ENCODE data around the gene FGFRL1. TPM values are rescaled to one million over a fixed set of nuclear protein-coding genes. Genes with fewer than 3 reads are reported as not detected.

FGFRL1 gene
- total and polyA plus RNA-seq, 2 experiments from 2014 or later = 28.1 to 34.0 TPM

DNA sequence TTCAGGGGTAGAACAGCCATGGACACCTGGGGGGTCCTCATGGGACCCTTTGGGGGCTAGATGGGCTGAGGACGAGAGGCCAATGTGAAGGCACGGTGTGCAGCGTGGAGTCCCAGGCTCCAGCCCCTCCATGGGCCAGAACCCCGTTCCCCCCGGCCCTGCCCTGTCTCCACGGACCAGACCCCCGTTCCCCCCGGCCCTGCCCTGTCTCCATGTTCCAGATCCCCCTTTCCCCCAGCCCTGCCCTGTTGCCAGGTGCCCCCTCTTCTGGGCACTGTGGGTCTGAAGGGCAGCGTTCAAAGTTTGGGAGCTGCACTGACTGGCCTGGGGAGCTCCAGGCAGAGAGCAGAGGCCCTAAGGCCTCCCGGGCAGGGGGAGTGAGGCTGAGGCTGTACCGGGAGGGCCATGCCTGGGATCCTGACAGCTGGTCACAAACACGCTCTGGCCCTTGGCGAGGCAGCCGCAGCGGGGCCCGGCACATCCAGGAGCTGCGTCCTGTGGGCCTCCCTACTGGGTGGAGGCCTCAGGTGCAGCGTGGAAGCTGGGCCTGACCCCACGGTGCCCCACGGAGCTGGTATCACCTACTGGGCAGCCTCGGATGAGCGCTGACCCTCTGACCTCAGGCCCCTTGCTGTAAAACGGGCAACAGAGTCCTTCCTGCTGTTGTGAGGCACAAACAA is 46.9 kb upstream of the FGFRL1 start:
- WGBS (ENCODE audit: low lambda C conversion rate, missing lambda C conversion rate) = 95% methylated on average over 21 of the region's 23 CpGs
- no peak overlapping the region for H3K4me3 ChIP-seq
- H3K36me3 ChIP-seq (replicated peaks; ENCODE audit: insufficient read depth, low read depth) = no peaks in the 10 kb centered on the region
- DNase-seq (ENCODE audit: low spot score) = no peak
- H3K27ac ChIP-seq = no peak overlapping the region
- no peak overlapping the region for H2AFZ ChIP-seq
- H3K27me3 ChIP-seq = no peaks in the 10 kb centered on the region
- no peak overlapping the region for H3K4me2 ChIP-seq
- H3K9me3 ChIP-seq (ENCODE audit: low read depth) = no peaks in the 10 kb centered on the region
- H3K4me1 ChIP-seq (ENCODE audit: insufficient read depth) = no peaks in the 10 kb centered on the region
- H3K9me2 ChIP-seq (replicated peaks; ENCODE audit: insufficient read depth) = no peaks in the 10 kb centered on the region
- no peaks in the 10 kb centered on the region for H3K79me2 ChIP-seq
- H4K20me1 ChIP-seq (ENCODE audit: insufficient read depth, poor library complexity, severe bottlenecking) = no peaks in the 10 kb centered on the region
- TF ChIP-seq EZH2phosphoT487 (IDR thresholded peaks at IDR 0.05; ENCODE audit: low read depth, severe bottlenecking, unreplicated experiment) (no peak), CTCF (IDR thresholded peaks at IDR 0.05; ENCODE audit: poor library complexity) (no peak), EZH2 (IDR thresholded peaks at IDR 0.05; ENCODE audit: borderline replicate concordance) (no peak)

DNA sequence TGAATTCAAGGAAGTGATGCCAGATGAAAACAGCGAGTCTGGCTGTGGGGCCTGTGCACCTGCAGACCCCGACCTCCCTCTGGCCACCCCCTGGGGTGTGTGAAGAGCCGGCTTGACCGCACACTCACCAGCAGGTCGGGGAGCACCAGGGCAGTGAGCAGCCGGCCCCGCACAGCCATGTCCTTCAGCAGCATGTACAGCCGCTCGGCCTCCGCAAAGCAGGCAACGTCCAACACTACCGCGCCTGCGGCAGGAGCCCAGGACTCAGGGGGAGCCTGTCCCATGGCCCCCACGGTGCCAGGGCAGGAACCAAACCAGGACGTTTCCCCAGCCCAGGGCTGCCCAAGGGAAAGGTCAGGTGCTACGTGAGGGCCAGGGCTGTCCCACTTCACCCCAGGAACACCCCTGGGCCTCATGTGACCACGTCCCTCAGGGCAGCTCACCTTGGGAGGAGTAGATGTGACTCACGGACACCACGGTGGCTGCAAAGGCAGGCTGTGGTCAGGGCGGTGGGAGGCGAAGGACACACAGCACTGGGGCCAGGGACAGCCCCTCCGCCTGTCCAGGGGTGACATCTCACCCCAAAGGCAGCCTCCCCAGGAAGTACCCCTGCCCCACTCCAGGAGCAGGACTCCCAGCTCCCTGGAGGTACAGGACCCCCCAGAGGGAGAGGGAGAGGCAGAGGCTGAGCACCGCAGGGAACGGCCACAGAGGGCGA is 46.2 kb upstream of the FGFRL1 start:
- no peak for DNase-seq (ENCODE audit: low spot score)
- Histone ChIP-seq H2AFZ (no peak overlapping the region), H3K36me3 (replicated peaks; ENCODE audit: insufficient read depth, low read depth) (no peaks in the 10 kb centered on the region), H3K27me3 (no peaks in the 10 kb centered on the region), H4K20me1 (ENCODE audit: insufficient read depth, poor library complexity, severe bottlenecking) (no peaks in the 10 kb centered on the region), H3K9me2 (replicated peaks; ENCODE audit: insufficient read depth) (no peaks in the 10 kb centered on the region), H3K27ac (no peak overlapping the region), H3K4me3 (no peak overlapping the region), H3K9me3 (ENCODE audit: low read depth) (no peaks in the 10 kb centered on the region), H3K79me2 (no peaks in the 10 kb centered on the region), H3K4me1 (ENCODE audit: insufficient read depth) (no peaks in the 10 kb centered on the region), H3K4me2 (no peak overlapping the region)
- TF ChIP-seq CTCF (IDR thresholded peaks at IDR 0.05; ENCODE audit: poor library complexity) (no peak), EZH2 (IDR thresholded peaks at IDR 0.05; ENCODE audit: borderline replicate concordance) (no peak), EZH2phosphoT487 (IDR thresholded peaks at IDR 0.05; ENCODE audit: low read depth, severe bottlenecking, unreplicated experiment) (no peak)
- WGBS (ENCODE audit: low lambda C conversion rate, missing lambda C conversion rate) = 94% methylated on average over 25 of the region's 26 CpGs

DNA sequence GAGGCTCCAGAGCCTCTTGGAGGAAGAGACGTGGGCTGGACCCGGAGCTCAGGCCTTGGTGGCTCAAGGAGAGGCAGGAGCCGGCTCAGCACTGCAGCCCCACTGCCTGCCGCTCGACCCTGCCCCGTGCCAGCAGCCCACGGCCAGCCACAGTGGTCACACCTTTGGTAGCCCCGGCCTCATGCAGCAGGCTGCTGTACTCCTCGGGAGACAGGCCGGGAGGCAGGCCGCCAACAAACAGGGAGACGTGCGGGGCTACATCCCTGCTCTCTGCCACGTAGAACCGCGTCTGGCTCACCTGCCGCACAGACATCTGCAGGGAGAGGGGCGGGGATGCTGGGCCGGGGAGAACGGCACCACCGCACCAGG is 45.7 kb upstream of the FGFRL1 start:
- H3K79me2 ChIP-seq = no peaks in the 10 kb centered on the region
- no peaks in the 10 kb centered on the region for H3K36me3 ChIP-seq (replicated peaks; ENCODE audit: insufficient read depth, low read depth)
- H4K20me1 ChIP-seq (ENCODE audit: insufficient read depth, poor library complexity, severe bottlenecking) = no peaks in the 10 kb centered on the region
- H3K9me3 ChIP-seq (ENCODE audit: low read depth) = no peaks in the 10 kb centered on the region
- H2AFZ ChIP-seq = no peak overlapping the region
- H3K27me3 ChIP-seq = no peaks in the 10 kb centered on the region
- no peaks in the 10 kb centered on the region for H3K9me2 ChIP-seq (replicated peaks; ENCODE audit: insufficient read depth)
- no peak for TF ChIP-seq CTCF (IDR thresholded peaks at IDR 0.05; ENCODE audit: poor library complexity)
- TF ChIP-seq EZH2 (IDR thresholded peaks at IDR 0.05; ENCODE audit: borderline replicate concordance) = no peak
- no peak for TF ChIP-seq EZH2phosphoT487 (IDR thresholded peaks at IDR 0.05; ENCODE audit: low read depth, severe bottlenecking, unreplicated experiment)
- no peak overlapping the region for H3K4me2 ChIP-seq
- DNase-seq (ENCODE audit: low spot score) = no peak
- 96% methylated on average over 20 of the region's 21 CpGs for WGBS (ENCODE audit: low lambda C conversion rate, missing lambda C conversion rate)
- H3K27ac ChIP-seq = no peak overlapping the region
- H3K4me3 ChIP-seq = no peak overlapping the region
- no peaks in the 10 kb centered on the region for H3K4me1 ChIP-seq (ENCODE audit: insufficient read depth)
